Liver (tissue), 3 donors: ENCODE data around the gene ARSJ.

ENCODE experiments used
- HNF4G ChIP-seq: IDR thresholded peaks from 2 replicates; pipeline ENCODE4 v1.6.1; 2016; ENCODE audit warnings: antibody characterized with exemption
- REST ChIP-seq: IDR thresholded peaks from 2 replicates; pipeline ENCODE4 v1.6.1; 2016; ENCODE audit warnings: antibody characterized with exemption, mild to moderate bottlenecking
- TF ChIP-seq, protein P1 (sequence below): fragments of 150-350 bp; IDR thresholded peaks from 2 replicates; pipeline ENCODE4 v1.5.1; 2017; ENCODE audit warnings: improper control_type of control experiment, low read depth, low read length; ENCODE audit not compliant: missing input control
- donor health status: healthy.
- donor health status: healthy.

- TF ChIP-seq HNF4G: no peak
- TF ChIP-seq, protein P1, sequence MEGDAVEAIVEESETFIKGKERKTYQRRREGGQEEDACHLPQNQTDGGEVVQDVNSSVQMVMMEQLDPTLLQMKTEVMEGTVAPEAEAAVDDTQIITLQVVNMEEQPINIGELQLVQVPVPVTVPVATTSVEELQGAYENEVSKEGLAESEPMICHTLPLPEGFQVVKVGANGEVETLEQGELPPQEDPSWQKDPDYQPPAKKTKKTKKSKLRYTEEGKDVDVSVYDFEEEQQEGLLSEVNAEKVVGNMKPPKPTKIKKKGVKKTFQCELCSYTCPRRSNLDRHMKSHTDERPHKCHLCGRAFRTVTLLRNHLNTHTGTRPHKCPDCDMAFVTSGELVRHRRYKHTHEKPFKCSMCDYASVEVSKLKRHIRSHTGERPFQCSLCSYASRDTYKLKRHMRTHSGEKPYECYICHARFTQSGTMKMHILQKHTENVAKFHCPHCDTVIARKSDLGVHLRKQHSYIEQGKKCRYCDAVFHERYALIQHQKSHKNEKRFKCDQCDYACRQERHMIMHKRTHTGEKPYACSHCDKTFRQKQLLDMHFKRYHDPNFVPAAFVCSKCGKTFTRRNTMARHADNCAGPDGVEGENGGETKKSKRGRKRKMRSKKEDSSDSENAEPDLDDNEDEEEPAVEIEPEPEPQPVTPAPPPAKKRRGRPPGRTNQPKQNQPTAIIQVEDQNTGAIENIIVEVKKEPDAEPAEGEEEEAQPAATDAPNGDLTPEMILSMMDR: no peak
- no peak for TF ChIP-seq REST
These were observed 74.1 kb downstream of the ARSJ start for GRCh38 chr4:113905301-113905700.
